ENCODE results near the gene PPARA. TPM values are rescaled to one million over a fixed set of nuclear protein-coding genes. Genes with fewer than 3 reads are reported as not detected.

PPARA gene
- total RNA-seq, 2 donors from 2014 or later, result 48.4 to 67.1 TPM

GRCh38 chr22:46162771-46163556 lies 12.6 kb downstream of the PPARA start:
- Histone ChIP-seq H3K27me3 (no peaks in the 10 kb centered on the region), H3K27ac (no peak overlapping the region), H3K36me3 (peaks cover 9% of the 10 kb centered on the region), H3K4me3 (no peak overlapping the region), H3K9me3 (no peaks in the 10 kb centered on the region), H3K4me1 (no peaks in the 10 kb centered on the region)
- DNase-seq (ENCODE audit: low spot score), result no peak
- no peak for TF ChIP-seq CTCF (IDR thresholded peaks at IDR 0.05)

- no peak overlapping the region for H3K4me3 ChIP-seq
- no peaks in the 10 kb centered on the region for H3K4me1 ChIP-seq
- no peak overlapping the region for H3K27ac ChIP-seq
- no peak for TF ChIP-seq CTCF (IDR thresholded peaks at IDR 0.05)
- no peak for DNase-seq (ENCODE audit: low spot score)
- H3K27me3 ChIP-seq, result no peaks in the 10 kb centered on the region
- no peaks in the 10 kb centered on the region for H3K9me3 ChIP-seq
- H3K36me3 ChIP-seq, result peaks cover 9% of the 10 kb centered on the region
Measured at GRCh38 chr22:46163557-46163888, 13.2 kb downstream of the PPARA start.

GRCh38 chr22:46165977-46166376 lies 15.7 kb downstream of the PPARA start:
- peaks cover 4% of the 10 kb centered on the region for H3K36me3 ChIP-seq
- no peak overlapping the region for H3K4me3 ChIP-seq
- TF ChIP-seq CTCF (IDR thresholded peaks at IDR 0.05), result no peak
- no peaks in the 10 kb centered on the region for H3K27me3 ChIP-seq
- no peak overlapping the region for H3K27ac ChIP-seq
- no peaks in the 10 kb centered on the region for H3K9me3 ChIP-seq
- peaks cover 0 to 6% of the 10 kb centered on the region in 2 donors for H3K4me1 ChIP-seq
- no peak for DNase-seq (ENCODE audit: low spot score)

GRCh38 chr22:46169628-46170027 lies 19.3 kb downstream of the PPARA start:
- H3K9me3 ChIP-seq, result no peaks in the 10 kb centered on the region
- TF ChIP-seq CTCF (IDR thresholded peaks at IDR 0.05), result no peak
- H3K27ac ChIP-seq, result no peak overlapping the region
- H3K4me1 ChIP-seq, result peaks cover 0 to 35% of the 10 kb centered on the region in 2 donors
- no peaks in the 10 kb centered on the region for H3K27me3 ChIP-seq
- DNase-seq (ENCODE audit: low spot score), result no peak
- H3K4me3 ChIP-seq, result no peak overlapping the region
- H3K36me3 ChIP-seq, result no peaks in the 10 kb centered on the region

- TF ChIP-seq CTCF (IDR thresholded peaks at IDR 0.05), result no peak
- Histone ChIP-seq H3K36me3 (peaks cover 5% of the 10 kb centered on the region), H3K4me1 (peaks cover 0 to 35% of the 10 kb centered on the region in 2 donors), H3K9me3 (no peaks in the 10 kb centered on the region), H3K4me3 (no peak overlapping the region), H3K27ac (peak overlapping the region; percentile 37 to 64), H3K27me3 (no peaks in the 10 kb centered on the region)
- no peak for DNase-seq (ENCODE audit: low spot score)
Measured at GRCh38 chr22:46171940-46172339, 21.6 kb downstream of the PPARA start.
